GM21737 (cell line): ENCODE data around the gene FAM171A1.
"Not testable (repeated sequence)": the region's sequence is repeated elsewhere in the genome, so short reads cannot be mapped to it uniquely, and the experiment has no call there.

ENCODE experiments used
- ATAC-seq: cut with Tn5 transposase; IDR thresholded peaks from one replicate; pipeline ENCODE4 v1.9.1; 2021; ENCODE audit warnings: mild to moderate bottlenecking, moderate library complexity; ENCODE audit not compliant: unreplicated experiment

FAM171A1 gene

DNA sequence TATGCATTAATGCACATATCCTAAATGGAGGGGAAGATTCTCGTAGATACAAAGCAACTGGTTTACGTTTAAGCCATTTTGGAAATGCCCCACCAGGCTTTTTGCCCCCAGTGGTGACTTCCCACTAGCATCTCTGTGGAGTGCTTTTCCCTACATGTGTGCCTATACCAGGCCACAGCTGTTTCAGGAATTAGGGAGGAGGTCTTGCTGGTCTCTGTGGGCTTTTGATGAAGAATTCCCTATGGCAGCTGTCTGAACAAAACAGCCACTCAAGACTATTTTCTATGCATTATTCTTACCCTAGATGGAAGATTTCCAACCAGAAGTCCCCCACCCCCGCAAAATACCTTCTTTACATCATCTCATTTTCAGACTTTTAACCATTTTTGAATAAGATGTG is 150.6 kb downstream of the FAM171A1 start:
- no peak for ATAC-seq

DNA sequence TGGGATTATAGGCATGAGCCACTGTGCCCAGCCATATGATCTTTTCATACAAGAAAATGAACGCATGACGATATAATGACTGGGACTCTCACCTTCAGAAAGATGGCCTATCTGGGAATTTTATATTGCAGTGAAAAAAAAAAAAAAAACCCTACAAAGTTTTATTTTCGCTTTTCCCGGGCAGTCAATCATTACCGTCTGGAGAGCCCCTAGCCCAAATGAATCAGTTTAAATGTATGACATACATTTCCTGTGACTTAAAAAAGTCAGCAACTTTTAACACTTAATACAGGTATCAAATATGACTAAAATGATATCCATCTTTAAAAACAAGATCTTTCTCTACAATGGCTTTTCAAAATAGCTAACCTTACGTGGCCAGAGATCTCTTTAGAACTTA is 154.4 kb downstream of the FAM171A1 start:
- ATAC-seq = no peak

DNA sequence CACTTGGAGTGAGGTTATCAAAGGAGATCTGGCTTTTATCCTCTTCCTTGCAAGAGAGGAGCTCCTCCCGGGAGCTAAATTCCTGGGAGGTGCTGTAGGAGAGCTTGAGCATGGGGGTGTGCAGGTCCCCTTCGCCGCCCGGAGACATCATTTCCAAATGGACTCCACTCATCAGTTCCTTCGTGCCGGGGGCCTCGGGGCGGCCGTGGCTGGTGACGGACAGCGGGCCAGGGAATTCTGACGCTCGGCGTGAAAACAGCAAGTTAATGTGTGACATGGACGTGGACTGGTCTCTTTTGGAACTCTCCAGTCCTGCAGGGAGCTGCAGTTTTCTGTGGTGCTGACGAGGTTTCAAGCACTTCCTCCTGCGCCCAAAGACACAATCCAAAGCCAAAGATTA is 156.9 kb downstream of the FAM171A1 start:
- ATAC-seq = no peak

DNA sequence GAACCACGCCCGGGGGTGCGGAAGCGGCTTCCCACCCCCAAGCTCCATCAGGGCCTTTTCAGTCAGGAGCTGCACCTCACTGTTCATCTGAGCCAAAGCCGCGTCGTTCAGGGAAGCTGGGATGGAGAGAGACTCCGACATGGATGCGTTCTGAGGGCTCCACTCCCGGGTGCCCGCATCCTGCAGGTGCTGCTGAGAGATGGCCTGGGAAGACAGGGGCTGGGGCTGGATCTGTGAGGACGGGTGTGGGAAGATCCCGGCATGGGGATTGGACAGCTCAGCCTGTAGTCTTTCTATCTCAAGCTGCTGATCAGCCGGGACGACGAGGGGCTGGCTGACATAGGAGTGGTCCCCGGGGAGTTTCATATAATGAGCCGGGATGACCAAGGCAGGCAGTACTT is 157.6 kb downstream of the FAM171A1 start:
- ATAC-seq = no peak

DNA sequence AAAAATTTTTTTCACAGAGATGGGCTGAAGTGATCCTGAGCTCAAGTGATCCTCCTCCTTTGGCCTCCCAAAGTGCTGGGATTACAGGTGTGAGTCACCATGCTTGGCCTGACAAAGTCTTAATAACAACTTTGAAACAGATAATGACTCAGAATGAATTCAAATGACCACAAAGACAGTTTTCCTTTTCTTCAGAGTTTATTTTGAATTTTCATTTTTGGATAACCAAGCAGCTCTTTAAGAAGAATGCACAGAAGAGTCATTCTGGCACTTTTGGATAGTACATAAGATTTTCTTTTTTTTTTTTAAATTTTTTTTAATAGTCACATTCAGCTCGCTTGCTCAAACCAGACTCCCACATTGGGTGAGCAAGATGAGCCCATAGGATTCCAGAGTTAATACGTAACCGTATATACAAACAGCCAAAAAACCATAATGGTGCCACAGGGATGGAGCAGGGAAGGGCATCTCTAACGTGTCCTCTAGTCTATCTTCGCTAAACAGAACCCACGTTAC is 159.6 kb downstream of the FAM171A1 start:
- ATAC-seq = no peak

DNA sequence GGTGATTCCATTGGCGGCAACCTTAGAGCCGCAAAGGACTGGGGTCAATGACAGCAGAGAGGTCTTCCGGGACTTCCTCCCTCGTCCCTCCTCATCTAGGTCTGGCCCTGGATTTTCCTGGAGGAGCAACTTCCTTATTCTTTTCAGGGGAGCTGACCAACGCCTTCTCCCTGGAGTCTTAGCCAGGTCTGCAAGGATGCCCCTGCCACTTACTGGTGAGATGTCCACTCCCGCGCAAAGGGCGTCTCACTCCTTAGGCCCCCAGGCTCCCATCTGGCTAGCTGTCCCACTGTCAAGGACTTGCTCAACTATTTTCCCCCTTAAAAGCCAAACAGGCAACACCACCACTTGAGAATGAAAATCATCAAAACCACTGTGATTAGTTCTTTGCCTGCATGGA is 160.6 kb downstream of the FAM171A1 start:
- no peak for ATAC-seq

DNA sequence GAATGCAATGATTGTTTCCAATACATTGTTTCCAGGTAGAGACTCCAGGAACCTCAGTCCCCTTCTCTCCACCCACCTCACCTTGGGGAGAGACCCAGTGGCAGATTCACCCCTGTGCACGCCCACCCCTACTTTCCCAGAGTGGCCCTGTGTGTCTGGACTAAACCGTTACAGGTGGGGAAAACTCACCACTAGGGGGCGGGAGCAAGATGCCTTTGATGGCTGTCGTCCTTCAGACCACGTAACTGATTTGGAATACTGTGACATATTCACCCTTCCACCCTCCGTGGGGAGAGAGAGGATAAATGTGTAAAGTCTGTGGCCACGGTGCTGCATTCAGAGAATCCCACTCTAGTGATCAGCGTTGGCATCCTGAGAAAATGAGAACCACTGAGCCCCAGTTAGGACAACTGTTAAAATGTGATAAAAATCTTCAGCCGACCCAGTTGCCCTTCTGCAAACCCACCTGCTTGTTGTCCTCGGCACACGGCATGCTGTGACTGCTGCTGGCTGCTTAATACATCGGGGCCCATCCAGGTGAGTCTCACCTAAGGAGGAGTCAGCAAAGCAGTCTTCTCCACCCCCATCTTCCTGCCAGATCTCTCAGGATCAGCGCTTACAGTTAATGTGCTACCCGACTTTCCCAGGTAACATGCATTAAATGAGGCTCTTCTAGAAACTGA is 161.1 kb downstream of the FAM171A1 start:
- ATAC-seq = peak; percentile 58

DNA sequence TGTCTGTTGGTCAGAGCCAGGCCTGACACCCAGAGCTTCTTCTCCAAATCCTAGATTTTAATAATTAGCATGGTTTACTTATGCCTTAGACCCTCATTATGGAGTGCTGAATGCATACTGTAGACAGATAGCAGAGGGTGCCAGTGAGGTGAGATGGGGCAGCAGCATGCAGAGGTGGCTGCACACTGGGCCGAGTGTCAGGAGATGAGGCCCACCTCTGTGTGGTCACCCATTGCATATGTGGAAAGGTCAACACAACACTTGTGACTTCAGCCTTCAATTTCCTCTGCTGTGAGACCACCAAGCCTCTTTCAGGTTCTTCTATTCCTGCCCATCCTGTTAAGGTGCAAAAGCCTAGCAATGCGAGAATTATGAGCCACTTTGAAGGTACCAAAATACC is 162.9 kb downstream of the FAM171A1 start:
- ATAC-seq = no peak

DNA sequence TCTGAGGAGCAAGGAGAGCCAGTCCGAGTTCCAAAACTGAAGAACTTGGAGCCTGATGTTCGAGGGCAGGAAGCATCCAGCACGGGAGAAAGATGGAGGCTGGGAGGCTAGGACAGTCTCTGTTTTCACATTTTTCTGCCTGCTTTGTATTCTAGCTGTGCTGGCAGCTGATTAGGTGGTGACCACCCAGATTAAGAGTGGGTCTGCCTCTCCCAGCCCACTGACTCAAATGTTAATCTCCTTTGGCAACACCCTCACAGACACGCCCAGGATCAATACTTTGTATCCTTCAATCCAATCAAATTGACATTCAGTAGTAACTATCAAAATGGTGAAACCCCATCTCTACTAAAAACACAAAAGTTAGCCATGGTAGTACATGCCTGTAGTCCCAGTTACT is 163.7 kb downstream of the FAM171A1 start:
- ATAC-seq = not testable (repeated sequence)

DNA sequence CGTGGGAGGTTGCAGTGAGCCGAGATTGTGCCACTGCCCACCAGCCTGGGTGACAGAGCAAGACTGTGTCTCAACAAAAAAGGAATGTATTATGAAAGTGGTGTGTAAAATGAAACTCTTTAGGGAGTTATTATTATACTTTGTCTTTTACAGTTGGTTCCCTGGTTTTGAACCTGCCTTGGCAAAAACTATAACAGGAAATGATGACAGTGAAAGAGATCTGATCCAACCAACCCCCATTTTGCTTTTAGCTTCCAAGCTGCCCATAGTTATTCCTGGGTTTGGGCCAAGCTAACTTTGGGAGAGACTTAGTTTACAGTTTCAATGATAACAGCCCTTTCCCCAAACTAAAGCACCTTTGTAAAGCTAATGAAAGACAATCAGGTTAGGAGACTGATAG is 168.4 kb downstream of the FAM171A1 start:
- no peak for ATAC-seq

DNA sequence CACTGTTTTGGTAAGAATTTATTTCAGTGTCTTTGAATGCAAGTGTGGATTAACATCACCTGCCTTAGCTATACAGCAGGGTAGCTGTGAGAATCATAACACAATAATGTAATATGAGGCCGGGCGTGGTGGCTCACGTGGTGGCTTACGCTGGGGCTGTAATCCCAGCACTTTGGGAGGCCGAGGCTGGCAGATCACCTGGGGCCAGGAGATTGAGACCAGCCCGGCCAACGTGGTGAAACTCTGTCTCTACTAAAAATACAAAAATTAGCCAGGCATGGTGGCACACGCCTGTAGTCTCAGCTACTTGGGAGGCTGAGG is 168.8 kb downstream of the FAM171A1 start:
- not testable (repeated sequence) for ATAC-seq

DNA sequence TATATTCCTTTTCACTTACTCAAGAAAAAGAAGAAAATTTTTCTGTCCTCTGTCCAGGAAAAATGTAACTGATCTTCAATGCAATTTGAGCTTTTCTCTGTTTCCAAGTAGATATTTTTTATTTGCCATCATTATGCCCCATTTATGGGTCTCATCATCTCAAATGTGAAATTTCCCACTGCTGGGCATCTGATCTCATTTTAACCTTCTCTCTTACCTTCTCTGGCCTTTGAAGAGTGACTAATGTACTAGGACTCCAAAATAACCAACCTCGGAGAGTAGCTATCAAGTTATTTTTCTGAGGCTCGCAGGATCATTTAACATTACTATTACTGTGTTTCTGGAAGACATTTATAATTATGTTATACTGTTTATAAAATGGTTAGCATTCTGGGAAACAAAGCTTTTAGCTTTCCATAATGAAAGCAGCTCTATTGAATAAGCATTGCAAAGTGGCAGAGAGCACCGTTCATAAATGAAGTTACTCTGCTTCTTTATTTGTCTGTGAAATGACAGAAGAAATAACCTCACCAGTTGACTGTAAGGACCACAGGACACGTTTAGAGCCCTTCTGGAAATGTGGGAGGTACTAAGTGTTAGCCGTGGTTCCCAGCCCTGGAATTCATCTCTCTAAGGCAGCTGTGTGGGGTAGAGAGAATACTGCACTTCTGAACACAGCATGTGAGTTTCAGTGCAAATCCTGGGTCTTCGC is 169.3 kb downstream of the FAM171A1 start:
- ATAC-seq = no peak

DNA sequence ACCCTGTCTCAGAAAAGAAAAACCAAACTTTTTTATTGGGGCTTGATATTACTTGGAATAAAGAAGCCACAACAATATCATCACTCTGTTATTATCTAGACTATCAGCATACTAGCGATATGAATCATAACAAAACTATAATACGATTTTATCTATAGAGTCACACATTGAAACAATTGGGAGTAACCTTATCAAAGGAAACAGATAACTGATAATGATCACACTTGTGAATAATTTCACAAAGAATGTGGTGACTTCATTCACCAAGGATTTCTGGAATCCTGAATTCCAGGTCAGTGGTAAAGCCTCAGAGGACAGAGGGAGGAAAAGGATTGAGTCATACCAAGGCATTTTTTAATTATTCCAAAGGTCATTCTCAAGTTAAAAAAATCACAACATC is 170.5 kb downstream of the FAM171A1 start:
- ATAC-seq = no peak

DNA sequence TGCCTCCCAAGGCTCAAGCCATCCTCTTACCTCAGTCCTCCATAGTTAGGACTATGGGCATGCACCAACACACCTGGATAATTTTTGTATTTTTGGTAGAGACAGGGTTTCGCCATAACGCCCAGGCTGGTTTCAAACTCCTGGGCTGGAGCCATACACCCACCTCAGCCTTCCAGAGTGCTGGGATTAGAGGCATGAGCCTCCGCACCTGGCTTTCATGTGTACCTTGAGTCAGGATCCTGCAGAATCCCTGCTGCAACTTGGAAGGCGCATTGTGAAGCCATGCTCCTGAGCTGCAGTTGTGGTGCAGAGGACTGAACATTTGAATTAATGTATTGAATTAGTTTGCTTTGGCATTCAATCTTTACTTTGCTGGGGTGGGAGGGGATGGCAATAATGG is 173.2 kb downstream of the FAM171A1 start:
- ATAC-seq = no peak

DNA sequence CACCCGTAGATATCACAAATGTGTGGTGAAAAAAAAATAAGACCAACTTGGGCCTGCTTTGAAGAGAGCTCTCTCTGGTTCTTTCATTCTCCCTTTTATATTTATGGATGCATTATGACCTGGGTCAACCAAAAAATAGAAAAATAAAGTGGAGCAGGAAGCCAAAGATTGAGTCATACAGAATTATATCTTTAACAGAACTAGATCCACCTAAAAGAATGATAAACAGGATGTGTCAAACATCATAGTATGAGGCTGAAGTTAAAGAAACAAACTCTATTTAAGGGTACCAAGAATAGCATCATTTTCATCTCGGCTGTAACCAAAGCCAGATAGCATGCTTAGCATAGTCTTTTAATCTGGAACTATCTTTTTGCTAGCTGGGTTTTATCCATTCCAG is 173.8 kb downstream of the FAM171A1 start:
- no peak for ATAC-seq

DNA sequence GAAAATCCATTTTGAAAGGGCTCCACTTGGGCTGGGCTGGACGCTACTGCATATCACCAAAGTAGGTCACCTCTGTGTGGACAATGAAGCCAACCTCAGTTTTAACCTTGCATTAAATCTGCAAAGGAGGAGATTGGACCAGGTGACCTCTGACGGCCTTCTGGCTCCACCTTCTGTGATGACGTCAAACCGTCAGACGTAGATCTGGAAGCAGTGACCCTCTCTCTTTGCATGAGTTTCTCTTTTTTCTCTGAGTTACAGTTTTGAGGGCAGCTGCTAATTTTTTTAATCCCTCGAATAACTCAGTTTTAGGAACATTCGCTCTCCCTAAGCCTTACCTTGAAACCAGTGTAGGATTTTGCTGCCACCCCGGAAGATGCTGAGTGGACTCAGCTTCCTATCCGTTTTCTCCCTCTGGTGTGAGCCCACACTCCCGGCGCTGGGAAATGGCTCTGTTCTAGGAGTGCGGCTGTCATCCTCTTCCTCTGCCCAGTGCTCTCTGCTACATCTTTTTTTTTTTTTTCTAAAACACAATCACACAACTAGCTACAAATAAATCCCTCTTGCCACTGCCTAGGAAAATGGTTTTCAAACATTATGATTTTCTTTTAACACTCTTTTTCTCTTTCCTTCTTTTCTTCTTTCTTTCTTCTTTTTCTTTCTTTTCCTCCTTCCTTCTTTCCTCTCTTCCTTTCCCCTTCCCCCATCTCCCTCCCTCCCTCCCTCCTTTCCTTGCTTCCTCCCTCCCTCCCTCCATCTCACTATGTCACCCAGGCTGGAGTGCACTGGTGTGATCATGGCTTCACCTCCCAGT is 174.9 kb downstream of the FAM171A1 start:
- no peak for ATAC-seq

DNA sequence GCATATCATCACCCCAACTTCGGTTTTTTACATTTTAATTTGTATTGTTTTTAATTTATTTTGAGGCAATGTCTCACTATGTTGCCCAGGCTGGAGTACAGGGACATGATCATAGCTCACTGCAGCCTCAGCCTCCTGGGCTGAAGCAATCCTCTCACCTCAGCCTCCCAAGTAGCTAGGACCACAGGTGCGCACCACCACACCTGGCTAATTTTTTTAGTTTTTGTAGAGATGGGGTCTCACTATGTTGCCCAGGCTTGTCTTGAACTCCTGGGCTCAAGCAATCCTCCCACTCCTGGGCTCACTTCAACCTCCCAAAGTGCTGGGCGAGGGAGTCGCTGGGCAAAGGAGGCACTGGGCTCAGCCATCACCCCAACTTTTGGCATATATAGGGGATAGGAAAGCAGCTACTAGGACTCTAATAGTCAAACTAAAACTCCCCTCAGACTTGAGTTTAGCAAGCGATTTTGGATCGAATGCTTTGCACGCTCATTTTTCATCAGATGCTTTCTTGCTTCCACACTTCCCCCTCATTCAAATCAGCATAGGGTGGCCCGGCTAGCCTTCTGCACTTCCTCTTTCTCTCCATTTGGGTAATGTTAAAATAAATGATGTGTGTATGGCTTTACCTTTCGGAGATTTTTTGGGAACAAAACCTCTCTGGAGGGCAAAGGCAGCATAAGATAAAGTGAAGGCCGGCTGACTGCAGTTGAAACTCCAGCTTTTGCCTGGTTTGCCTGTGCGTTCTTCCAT is 181.8 kb downstream of the FAM171A1 start:
- ATAC-seq = no peak

DNA sequence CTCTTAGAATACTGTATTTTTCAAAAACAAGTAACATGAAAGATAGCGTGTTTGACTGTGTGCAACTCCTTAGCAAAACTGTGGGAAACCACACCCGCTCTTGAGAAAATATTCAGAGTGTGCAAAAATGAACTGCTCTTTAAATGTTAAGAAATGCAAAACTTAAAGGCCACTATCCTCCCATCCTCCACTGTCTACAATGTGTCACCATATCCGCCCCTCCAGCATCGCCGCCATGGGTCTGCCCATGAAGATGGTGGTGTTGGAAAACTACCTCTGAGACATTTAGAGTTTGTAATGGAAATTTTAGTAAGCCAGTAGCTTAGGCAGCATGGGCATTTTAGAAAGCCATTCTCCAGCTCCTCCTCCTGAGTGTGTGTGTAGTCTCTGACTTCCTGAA is 182.5 kb downstream of the FAM171A1 start:
- no peak for ATAC-seq

DNA sequence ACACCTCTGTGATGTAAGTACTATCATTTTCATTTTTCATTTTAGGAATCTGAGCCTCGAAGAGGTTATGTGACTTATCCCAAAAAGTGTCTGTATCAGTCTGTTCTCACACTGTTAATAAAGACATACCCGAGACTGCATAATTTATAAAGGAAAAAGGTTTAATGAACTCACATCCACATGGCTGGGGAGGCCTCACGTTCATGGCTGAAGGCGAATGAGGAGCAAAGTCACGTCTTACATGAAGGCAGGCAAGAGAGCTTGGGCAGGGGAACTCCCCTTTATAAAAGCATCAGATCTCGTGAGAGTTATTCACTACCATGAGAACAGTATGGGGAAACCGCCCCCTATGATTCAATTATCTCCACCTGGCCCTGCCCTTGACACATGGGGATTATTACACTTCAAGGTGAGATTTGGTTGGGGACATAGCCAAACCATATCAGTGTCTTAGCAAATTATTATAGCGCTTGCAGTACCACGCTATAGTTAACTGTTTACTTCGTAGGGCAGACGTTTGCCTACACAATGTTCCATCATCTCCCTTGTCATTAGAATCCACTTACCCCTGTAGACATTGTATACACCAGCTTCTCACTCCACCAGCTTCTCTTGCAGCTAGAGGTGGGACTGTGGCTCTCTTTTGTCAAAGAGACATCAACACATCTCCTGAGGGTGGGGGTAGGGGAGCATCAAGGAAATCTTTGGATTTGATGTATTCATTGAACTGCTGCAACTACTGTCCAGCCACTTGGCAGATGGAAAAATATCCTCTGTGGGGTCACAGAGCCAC is 187.2 kb downstream of the FAM171A1 start:
- ATAC-seq = no peak

DNA sequence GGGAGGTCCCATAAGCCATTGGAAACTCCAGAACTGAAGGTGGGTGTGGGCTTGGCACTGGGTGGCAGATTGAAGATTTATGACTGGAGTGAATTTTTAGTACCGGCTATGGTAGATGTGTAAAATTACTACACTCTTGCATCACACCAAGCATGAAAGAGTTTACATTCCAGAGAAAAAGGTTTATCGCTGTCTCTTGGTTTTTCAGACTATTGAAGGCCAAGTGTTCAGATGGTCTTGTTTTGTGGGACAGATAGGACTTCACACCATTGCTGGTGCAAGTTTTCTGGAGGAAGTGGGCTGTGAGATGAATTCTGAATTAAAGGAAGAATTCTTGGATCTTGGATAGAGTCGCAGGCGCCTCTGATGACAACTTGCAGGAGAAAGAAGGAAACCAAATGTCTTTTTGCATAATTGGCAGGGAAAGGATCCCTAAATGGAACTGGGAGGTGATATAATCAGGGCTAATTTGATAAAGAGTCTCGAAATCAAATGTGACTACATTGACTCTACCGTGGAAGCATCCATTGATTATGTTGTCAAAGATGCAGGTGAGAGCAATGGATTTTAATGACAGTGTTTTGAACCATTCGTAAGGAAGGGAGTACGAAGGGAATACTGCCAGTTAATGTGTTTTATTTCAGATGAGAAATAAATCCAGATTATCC is 188.4 kb downstream of the FAM171A1 start:
- ATAC-seq = no peak
